Kidney glomerular epithelial cell (primary cell): Measurements from ENCODE around the gene UBE2QL1.

Experiments used
- DNase-seq: peaks from one replicate; lab custom pipeline; 2025; lab: John Stamatoyannopoulos, UW

The UBE2QL1 gene, protein sequence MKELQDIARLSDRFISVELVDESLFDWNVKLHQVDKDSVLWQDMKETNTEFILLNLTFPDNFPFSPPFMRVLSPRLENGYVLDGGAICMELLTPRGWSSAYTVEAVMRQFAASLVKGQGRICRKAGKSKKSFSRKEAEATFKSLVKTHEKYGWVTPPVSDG

DNA sequence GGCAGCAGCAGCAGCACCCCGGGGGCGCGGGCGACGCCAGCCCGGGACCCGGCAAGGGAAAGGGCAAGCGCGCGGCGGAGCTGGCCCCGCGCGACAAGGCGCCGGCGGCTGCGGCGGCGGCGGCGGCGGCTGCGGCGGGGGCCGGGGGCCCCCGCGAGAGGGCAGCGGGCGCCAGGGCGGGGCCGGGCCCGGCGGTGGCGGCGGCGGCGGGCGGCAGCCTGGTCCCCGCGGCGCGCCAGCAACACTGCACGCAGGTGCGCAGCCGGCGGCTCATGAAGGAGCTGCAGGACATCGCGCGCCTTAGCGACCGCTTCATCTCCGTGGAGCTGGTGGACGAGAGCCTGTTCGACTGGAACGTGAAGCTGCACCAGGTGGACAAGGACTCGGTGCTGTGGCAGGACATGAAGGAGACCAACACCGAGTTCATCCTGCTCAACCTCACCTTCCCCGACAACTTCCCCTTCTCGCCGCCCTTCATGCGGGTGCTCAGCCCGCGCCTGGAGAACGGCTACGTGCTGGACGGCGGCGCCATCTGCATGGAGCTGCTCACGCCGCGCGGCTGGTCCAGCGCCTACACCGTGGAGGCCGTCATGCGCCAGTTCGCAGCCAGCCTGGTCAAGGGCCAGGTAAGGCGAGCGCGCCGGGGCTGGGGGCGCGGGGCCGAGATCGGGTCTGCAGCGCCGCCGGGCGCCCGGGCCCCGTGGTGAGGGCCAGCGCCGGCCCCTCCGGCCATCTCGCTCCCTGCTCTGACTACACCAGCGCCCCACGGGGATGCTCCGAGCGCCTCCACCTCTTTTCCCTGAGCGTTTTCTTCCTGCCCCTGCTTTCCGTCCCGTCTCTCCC, at the start of gene UBE2QL1:
Gene UBE2QL1 (plus strand): TSS at position 238 of the 843 bp plus-strand sequence. CDS start 35 bp downstream, at position 273.
- no peak for DNase-seq

DNA sequence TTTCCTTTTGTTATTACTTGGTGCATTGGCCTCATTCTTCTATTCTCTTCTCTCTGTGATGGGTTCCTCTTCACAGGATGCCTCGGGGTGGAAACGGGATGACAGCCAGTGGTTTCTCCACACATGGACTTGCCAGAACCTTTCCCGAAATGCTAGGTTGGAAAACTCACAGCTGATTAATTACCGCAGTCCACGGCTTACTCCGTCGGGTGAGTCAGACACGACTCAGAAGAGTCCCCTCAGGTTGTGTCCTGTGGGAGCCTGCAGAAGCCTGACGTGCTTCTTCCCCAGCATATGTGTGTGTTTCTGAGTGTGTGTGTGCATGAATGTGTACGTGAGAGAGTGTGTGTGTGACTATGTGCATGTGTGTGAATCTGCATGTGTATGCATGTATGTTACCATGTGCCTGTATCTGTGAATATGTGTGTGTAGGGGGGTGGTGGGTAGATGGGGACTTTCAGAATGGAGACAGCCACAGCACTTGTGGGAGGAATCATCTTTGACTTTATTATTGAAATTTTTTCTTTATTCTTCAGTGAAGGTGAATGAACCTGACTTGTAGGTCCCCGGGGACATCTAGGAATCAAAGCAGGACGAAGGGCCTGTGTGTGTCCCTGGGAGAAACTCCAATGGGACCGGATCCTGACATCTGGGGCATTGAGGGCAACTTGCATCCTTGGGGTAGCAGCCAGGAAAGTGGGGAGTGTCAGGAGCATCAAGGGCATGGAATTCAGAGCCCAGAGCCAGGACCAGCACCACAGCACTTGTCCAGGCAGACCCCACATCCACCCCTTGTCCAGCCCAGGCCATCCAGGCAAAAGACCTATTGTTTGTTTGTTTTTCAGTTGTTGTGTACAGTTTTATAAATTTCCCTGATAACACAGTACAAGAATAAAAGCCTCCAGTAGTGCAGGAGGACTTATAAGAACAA, 48.4 kb upstream of the UBE2QL1 start:
- DNase-seq, result no peak

GRCh38 chr5:6401410-6401809, 47.2 kb upstream of the UBE2QL1 start:
- DNase-seq, result no peak

GRCh38 chr5:6402939-6403338, 45.7 kb upstream of the UBE2QL1 start:
- DNase-seq, result no peak

- DNase-seq, result no peak
Observed at GRCh38 chr5:6403416-6403815, 45.2 kb upstream of the UBE2QL1 start.

DNA sequence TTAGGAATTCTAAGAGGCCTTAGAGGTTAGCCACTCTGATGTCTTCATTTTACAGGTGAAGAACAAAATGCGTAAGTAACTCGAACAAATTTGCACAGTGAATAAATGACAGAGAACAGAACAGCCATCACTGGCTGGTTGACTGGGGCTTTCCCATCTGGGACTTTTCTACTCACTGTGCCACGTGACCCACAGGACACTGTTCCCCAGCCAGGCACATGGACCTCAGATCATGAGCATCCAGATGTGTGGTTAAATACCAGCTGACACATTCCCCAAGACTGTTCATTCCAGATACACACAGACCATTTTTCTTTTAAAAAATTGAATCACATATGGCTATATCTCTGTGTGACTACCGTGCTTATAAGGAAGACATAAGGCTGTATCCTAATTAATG, 44.5 kb upstream of the UBE2QL1 start:
- no peak for DNase-seq

DNA sequence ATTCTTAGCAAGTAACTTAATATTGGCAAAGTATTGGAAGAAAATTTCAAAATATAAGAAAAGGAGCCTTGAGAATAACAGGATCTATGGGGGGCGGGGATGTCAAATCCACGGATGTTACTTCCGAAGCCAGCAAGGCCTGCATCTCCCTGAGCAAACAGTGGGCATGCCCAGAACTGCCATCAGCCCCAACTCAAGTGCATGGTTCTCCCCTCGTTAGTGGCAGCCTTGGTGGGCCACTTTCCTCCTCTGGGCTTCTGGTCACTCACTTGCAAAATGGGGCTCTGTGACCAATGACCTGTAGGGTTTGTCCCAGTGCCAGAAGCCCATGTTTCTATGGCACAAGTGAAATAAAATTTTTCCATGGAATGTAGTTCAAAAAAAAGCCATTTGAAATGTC, 43.1 kb upstream of the UBE2QL1 start:
- no peak for DNase-seq

GRCh38 chr5:6407558-6408259, 41.0 kb upstream of the UBE2QL1 start:
- DNase-seq, result no peak

GRCh38 chr5:6408260-6408596, 40.4 kb upstream of the UBE2QL1 start:
- no peak for DNase-seq

GRCh38 chr5:6408627-6409446, 39.8 kb upstream of the UBE2QL1 start:
- DNase-seq, result no peak

- no peak for DNase-seq
Observed at GRCh38 chr5:6410421-6410820, 38.2 kb upstream of the UBE2QL1 start.

DNA sequence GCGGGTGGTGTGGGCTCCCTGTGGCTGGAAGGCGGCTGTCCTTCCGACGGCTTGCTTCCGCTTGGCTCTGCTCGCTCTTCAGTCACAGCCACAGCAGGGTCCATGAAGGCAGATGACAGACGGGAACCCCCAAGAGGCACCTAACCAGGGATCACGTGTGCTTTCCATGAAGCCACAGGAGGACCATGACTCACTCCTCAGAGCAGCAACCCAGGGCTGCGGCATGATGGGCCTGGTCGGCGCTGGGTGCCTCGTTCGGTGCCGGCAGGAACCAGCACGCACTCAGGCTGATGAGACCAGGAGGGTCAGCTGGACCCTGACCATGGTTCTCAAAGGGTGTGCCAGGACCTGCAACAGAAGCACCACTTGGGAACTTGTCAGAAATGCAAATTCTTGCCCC, 37.5 kb upstream of the UBE2QL1 start:
- no peak for DNase-seq

DNA sequence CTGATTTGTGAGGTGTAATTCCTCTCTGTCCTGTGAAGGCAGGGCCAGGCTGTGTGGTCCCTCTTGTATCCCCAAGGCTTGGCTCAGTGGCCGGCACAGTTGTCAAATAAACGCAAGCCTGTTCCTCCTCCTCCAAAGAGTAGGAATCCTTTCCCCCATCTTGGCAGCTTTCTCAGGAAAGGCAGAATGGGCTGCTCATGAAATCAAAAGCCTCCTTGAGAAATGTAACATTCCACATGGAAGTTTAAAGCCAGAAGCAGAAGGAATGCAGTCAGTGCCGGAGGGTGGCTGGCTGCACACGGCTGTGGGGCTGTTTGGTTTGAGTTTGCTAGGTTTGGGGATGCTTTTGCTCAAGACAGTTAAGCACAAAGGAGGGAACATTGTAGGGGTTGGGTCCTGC, 35.8 kb upstream of the UBE2QL1 start:
- no peak for DNase-seq

- no peak for DNase-seq
Observed at GRCh38 chr5:6417657-6418056, 31.0 kb upstream of the UBE2QL1 start.

DNA sequence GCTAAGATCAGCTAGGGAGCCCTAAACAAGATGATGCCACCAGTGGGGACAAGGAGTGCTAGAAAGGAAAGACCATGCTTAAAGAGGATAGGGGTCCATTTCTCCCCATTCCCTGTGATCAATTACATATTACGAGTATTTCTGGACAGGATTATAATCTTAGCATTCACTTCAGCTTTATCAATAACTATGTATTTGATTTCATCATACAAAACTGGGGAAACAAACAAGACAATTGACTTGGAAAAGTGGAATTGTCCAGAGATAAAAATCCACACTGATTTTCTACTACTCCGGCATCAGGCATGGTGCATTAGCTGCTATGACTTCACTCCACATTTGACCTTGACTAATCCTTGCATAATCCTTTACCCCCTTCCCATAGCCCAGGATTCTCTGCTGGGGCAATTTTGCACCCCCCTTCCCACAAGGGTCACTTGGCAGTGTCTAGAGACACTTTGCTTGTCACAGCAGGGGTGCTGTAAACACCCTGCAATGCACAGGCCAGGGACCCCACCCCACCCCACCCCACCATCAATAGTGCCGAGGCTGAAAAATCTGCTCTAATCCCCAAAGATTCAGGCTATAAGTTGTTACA, 29.9 kb upstream of the UBE2QL1 start:
- no peak for DNase-seq

DNA sequence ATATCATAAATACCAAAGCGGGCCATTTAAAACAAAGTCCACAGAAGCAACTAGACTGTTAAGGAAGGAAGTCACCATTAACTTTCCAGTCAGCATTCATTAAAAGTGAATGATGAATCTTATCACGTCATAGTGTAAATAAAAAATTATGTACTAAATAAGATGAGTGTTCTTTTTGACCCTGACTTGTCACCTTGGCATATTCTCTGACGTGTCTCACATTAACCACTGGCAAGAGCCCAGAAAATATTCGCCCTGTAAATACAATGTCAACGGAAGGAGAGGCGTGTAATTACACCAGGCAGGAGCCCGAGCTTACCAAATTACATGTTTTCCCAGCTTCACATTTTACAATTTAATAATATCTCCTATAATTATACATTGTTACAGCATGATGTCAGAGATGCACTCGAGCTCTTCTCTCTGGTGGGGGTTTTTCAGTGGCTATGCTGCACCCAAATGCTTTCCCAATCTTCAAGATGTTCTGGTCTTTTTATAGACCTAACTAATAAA, 29.3 kb upstream of the UBE2QL1 start:
- no peak for DNase-seq

- no peak for DNase-seq
Observed at GRCh38 chr5:6423327-6424109, 25.1 kb upstream of the UBE2QL1 start.

GRCh38 chr5:6424110-6424659, 24.5 kb upstream of the UBE2QL1 start:
- DNase-seq, result no peak

DNA sequence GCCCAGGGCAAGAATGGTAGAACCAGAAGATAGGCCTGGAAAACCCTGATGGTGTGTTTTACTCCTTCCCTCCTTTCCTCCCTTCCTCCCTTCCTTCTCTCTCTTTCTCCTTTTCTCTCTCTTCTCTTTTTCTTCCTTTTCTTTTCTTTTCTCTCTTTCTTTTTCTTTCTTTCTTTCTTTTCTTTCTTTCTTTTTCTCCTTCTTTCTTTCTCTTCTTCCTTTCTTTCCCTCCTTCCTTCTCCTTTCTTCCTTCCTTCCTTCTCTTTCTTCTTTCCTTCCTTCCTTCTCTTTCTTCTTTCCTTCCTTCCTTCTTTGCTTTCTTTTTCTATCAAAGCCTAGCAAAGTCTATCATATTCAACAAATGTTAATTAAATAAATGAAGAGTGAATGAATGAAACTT, 24.0 kb upstream of the UBE2QL1 start:
- DNase-seq, result no peak
